GM18526 (cell line): Measurements from ENCODE around the gene KAT7.

Source experiments
- POLR2A ChIP-seq: IDR thresholded peaks from 3 replicates; pipeline ENCODE4 v1.6.1; 2011; ENCODE audit not compliant: insufficient read length; ENCODE audit errors: extremely low read depth

The KAT7 gene

GRCh38 chr17:49779156-49779738 lies 9.2 kb upstream of the KAT7 start:
- TF ChIP-seq POLR2A = no peak

- no peak for TF ChIP-seq POLR2A
Observed at GRCh38 chr17:49779739-49780231, 8.7 kb upstream of the KAT7 start.

GRCh38 chr17:49783071-49783715 lies 5.3 kb upstream of the KAT7 start:
- no peak for TF ChIP-seq POLR2A

- TF ChIP-seq POLR2A = no peak
Observed at GRCh38 chr17:49783791-49784190, 4.7 kb upstream of the KAT7 start.

- no peak for TF ChIP-seq POLR2A
Observed at GRCh38 chr17:49784636-49785035, 3.8 kb upstream of the KAT7 start.

DNA sequence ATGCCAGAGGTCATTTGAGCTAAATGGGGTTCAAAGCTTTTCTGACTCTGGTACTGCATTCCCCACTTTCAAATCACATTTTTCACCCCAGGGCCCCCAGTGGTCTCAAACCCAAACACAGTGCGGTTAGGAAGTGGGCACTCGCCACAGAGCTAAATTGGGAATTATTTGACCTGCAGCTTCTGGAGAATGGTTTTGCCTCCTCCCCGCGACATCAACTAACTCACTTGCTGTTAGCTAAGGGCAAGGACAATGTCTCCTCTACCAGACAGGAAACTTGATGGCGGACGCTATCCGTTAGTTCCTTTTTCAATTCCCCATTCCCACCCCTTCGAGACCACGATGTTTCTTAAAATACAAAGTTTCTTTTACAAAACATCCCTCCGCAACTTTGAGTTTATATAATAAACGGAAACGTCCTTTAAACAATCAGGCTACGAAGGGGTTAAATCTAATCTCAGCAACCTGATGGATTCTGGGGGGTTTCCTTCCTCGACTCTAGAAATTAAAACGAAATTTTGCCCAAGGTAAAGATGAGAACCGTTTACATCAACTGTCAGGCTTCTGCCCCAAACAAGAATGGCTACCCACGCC lies 500 bp upstream of the KAT7 start:
- no peak for TF ChIP-seq POLR2A

DNA sequence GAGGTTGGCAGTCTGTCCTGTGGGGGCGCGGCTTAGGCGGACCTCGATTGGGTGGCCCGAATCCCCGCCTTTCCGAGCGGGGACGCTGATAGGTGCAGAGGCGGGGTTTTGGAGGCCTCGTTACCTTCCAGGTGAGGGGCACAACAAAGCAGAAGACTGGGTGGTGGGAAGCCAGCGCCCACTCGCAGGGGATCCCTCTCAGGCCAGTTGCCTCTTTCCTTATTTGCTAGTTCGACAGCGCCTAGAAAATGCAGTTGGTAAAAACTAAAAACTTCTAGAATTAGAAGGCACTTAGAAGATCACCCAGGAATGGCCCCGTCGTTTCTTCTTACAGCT lies 730 bp downstream of the KAT7 start:
- no peak for TF ChIP-seq POLR2A

DNA sequence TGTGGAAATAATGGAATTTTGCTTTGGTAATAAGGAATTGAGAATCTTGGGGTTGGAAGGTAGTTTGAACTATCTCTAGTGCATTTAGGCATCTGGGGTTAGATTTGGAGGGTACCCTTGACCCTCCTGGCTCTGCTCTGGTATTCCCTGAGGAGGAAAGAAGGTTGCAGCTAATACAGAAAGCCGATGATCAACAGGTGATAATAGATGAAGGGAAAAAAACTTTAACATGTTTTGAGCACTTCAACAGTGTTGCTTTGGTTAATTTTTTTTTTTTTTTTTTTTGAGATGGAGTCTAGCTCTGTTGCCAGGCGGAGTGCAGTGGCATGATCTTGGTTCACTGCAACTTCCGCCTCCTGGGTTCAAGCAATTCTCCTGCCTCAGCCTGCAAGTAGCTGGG lies 4.8 kb downstream of the KAT7 start:
- TF ChIP-seq POLR2A = no peak

DNA sequence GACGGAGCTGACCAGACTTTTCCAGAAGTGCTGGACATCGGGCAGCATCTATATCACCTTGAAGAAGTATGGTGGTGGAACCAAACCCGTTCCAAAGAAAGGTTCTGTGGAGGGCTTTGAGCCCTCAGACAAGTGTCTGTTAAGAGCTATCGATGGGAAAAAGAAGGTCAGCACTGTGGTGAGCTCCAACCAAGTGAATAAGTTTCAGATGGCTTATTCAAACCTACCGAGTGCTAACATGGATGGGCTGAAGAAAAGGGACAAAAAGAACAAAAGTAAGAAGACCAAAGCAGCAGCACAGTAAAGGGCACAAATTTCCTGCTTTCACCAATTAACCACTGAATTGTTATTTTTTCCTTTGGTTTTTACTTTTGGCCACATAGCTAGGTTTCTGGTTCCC lies 6.9 kb downstream of the KAT7 start:
- no peak for TF ChIP-seq POLR2A

GRCh38 chr17:49798182-49798581 lies 9.7 kb downstream of the KAT7 start:
- no peak for TF ChIP-seq POLR2A

- no peak for TF ChIP-seq POLR2A
Observed at GRCh38 chr17:49798738-49799137, 10.3 kb downstream of the KAT7 start.

DNA sequence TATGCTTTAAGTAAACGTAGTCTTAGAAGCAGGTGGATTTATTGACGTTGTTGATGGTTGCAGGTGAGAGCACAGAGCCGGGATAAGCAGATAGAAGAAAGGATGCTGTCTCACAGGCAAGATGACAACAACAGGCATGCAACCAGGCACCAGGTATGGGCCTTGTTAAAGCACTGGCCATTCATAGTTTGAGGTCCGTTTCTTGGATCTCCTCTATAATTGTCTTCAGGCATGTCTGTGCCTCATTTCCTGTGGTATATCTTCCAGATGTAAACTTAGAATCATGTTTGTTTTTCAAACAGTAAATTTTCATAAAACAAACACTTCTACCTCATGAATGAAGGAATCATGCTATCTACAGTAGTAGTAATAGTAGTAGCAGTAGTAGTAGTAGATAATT lies 20.6 kb downstream of the KAT7 start:
- no peak for TF ChIP-seq POLR2A

DNA sequence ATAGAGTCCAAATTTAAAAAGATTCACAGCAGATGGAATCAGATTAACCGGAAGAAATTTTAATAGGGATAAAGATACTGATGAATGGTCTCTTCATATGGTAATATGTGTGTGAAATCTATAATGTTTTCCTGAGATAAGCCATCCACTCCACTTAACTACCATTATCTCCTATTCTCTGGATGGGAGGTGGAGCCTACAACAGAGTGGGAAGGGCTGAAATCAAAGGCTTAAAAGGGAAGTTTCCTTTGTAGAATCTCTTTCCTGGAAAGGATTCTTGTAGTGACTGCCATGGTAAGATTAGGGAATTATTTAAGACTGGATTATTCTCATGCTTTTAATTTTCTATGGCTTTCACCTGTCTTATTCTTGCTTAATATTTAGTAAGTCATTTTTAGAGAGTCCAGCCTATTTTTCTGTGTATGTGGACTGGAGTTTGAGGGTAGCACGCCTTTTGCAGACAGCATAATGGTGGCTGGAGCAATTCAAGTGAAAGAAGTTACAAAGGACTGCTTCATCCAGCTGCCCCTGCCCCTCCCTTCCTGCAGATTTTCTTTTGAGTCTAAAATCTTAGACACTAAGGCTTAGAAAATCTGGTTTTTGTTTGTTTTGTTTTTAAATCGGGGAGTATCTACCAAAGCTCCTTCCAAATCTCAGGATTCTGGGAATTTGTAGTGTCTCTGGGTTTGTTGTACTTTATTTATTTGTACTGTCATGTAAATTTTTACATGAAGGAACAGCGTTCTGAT lies 26.5 kb downstream of the KAT7 start:
- no peak for TF ChIP-seq POLR2A

DNA sequence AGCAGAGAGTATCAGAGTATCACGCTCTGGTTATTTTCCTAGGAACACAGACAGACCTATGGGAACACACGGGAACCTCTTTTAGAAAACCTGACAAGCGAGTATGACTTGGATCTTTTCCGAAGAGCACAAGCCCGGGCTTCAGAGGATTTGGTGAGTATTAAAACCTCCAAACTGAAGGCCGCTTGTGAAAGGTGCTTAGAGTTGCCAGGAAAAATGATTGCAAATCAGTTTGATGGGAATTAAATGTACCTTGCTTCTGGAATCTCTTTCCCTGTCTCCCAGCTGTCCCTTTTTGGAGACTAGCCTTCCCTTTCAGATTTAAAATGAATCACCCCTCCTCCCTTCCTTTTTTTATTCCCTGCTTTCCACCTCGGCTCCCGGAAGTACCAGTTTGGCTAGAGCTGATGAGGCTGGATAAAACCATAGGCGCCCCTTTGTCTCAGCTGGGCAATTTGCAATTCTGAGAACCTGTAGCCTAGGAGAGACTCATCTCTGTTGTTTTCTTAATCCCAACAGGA lies 27.3 kb downstream of the KAT7 start:
- no peak for TF ChIP-seq POLR2A

GRCh38 chr17:49817993-49818392 lies 29.5 kb downstream of the KAT7 start:
- TF ChIP-seq POLR2A = no peak

- no peak for TF ChIP-seq POLR2A
Observed at GRCh38 chr17:49819138-49819537, 30.7 kb downstream of the KAT7 start.

- no peak for TF ChIP-seq POLR2A
Observed at GRCh38 chr17:49819651-49820050, 31.2 kb downstream of the KAT7 start.

DNA sequence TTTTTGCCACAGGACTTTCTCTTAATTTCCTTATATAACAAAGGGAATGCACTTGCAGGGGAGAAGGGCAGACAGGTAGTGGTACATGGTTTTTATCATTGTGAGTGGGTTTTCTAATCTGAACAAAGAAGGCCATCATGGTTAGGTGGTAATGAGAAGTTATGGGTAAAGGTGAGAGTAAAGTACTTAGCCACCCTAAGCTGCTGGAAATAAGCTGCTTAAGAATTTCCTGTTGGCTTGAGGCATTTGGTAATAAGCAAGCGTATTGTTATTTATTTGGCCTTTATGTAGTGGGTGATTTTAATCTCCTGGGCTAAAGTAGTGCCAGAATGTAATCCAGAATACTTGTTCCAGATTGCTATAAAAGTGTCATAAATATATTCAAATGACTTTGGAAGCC lies 32.3 kb downstream of the KAT7 start:
- TF ChIP-seq POLR2A = no peak
